Urothelium cell line (cell line): ENCODE results near the gene SPATA33.
A peak's percentile ranks its signal among the peaks of the same experiment; 100 is the strongest.
"Not testable (repeated sequence)": the region's sequence is repeated elsewhere in the genome, so short reads cannot be mapped to it uniquely, and the experiment has no call there.

ENCODE experiments used
- DNase-seq: peaks from one replicate; pipeline ENCODE4 v3.0.0; 2011; ENCODE audit warnings: low spot score, mixed read lengths
- FAIRE-seq: peaks from 2 replicates; lab custom pipeline; 2011; peaks lifted over from hg19 to GRCh38; lab: Jason Lieb, UNC

The SPATA33 gene

GRCh38 chr16:89691231-89691985 lies 33.8 kb downstream of the SPATA33 start:
- FAIRE-seq (no peak), DNase-seq (no peak)

DNA sequence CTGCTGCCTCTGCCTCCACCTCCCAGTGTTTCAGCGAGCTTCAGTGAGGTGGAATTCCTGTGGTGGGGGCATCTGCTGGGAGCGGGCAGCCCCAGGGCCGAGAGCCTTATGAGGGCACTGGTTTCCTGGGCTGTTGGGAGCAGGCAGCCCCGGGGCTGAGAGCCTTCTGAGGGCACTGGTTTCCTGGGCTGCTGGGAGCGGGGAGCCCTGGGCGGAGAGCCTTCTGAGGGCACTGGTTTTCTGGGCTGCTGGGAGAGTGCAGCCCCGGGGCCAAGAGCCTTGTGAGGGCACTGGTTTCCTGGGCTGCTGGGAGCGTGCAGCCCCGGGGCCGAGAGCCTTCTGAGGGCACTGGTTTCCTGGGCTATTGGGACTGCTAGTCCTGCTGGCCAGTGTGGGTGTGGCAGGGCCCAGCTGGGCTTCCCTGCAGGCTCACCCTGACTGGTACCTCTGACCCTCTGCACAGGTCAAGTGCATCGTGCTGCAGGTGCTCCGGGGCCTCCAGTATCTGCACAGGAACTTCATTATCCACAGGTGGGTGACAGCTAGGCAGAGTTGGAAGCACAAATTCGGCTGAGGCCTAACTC lies 34.4 kb downstream of the SPATA33 start:
- FAIRE-seq (no peak), DNase-seq (no peak)

DNA sequence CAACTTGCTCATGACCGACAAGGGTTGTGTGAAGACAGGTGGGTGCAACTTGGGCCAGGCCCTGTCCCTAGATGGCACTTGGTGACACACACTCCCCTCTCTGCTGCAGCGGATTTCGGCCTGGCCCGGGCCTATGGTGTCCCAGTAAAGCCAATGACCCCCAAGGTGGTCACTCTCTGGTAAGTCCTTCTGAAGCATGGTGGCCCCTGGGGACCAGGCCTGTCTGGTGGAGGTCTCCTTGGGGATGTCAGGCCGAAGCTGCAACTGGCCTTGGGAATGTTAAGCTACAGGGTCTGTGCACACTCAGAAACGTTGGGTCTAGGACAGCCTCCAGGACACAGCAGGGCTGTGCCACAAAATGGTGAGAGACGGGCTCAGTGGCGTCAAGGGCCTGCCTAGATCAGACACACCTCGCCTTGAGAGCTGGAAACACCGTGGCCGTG lies 35.7 kb downstream of the SPATA33 start:
- FAIRE-seq (peak; percentile 55), DNase-seq (no peak)

DNA sequence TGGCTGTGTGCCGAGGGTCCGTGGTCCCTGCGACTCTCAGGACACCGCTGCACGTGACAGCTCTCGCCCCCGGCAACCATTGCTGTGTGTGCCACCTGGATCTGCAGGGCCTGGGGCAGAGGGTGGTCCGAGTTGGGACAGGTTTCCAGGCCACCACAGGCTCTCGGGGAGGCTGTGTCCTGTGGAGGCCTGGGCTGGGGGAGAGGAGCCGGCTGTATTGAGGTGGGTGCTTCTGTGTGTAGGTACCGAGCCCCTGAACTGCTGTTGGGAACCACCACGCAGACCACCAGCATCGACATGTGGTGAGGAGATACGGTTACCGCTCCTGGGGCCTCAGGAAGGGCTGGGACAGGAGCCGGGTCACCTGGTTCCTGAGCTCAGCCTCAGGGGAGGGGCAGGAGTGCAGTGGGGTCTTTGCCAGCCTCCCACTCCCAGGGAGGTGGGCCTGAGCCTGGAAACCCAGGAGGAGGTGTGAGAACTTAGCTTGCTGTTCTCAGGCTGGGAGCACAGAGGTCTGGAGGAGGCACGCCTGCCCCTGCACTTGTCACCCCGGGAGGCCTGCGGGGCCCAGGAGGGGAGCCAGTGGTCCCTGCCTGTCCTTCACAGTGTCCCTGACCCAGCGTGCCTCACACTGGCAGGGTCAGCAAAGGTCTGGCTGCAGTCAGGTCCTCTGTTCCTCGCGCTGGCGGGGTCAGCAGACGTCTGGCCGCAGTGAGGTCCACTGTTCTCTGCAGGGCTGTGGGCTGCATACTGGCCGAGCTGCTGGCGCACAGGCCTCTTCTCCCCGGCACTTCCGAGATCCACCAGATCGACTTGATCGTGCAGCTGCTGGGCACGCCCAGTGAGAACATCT lies 36.5 kb downstream of the SPATA33 start:
- DNase-seq (no peak), FAIRE-seq (no peak)

DNA sequence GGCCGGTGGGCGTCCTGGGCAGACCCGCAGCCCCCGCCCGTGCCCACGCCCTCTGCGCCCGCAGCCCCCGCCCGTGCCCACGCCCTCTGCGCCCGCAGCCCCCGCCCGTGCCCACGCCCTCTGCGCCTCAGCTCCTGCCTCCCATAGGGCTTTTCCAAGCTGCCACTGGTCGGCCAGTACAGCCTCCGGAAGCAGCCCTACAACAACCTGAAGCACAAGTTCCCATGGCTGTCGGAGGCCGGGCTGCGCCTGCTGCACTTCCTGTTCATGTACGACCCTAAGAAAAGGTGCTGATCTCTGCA lies 37.1 kb downstream of the SPATA33 start:
- FAIRE-seq, result not testable (repeated sequence)

DNA sequence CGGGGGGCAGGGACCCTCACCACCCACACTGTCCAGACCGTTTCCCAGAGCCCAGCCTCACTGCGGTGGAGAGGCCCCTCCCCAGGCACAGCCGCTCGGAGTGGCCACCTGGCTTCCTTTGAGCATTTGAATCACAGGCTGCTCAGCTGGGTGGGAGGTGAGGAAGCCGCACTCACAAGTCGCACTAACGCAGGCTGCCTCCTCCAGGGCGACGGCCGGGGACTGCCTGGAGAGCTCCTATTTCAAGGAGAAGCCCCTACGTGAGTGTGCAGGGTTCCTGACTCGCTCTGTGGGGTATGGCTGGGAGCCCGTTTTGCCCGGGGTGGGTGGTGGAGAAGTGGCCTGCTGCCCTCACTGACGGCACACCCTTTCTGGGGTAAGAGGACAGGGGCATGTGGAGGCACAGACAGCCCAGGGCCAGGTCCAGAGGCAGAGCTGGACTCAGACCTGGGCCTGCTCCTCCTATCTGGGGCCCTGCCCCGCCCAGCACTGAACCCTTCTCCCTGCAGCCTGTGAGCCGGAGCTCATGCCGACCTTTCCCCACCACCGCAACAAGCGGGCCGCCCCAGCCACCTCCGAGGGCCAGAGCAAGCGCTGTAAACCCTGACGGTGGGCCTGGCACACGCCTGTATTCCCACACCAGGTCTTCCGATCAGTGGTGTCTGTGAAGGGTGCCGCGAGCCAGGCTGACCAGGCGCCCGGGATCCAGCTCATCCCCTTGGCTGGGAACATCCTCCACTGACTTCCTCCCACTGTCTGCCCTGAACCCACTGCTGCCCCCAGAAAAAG lies 37.6 kb downstream of the SPATA33 start:
- FAIRE-seq, result no peak
- DNase-seq, result no peak

More for the DNA sequence above, 37.1 kb downstream of the SPATA33 start:
- not testable (repeated sequence) for DNase-seq

DNA sequence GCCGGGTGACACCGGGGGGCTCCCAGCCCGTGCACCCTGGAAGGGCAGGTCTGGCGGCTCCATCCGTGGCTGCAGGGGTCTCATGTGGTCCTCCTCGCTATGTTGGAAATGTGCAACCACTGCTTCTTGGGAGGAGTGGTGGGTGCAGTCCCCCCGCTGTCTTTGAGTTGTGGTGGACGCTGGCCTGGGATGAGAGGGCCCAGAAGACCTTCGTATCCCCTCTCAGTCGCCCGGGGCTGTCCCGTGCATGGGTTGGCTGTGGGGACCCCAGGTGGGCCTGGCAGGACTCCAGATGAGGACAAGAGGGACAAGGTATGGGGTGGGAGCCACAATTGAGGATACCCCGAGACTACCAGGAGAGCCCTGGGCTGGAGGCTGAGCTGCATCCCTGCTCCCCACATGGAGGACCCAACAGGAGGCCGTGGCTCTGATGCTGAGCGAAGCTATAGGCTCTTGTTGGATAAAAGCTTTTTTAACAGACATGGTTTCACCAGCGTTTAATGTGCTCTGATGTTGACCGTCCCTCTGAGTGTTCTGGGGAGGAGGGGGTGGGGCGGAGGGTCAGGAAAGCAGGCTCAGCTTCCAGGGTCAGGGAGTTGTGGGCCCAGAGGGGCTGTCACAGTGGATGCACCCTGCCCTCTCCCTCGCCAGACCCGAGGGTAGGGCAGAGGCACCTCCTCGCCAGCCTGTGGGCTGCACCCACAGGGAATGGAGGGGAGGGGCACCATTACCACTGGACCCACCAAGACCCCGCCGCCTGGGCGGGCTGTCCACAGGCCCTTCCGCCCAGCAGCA lies 38.4 kb downstream of the SPATA33 start:
- FAIRE-seq (peak; percentile 72), DNase-seq (no peak)

DNA sequence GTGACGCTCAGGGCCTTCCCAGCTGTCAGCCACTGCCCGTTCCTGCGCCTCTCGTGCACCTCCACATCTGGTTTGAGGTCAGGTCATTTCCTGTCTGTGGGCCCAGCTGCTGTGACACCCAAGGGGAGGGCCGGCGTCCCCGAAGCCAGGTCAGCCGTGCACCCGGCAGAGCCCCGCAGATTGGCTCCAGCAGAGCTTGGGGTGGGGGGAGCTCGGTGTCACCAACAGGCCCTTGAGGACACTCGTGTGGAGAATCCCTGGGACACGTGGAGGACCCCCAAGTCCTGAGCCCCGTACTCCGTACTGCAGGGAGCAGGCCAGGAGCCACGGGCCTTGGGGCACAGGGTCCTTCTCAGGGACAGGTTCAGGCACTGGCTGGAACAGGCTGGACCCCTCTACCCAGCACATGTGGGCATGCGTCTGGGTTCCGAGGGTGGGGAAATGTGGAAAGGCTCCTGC lies 39.1 kb downstream of the SPATA33 start:
- FAIRE-seq (no peak), DNase-seq (no peak)

GRCh38 chr16:89697161-89697615 lies 39.6 kb downstream of the SPATA33 start:
- FAIRE-seq (no peak), DNase-seq (no peak)

GRCh38 chr16:89697616-89698331 lies 40.1 kb downstream of the SPATA33 start:
- no peak for DNase-seq
- no peak for FAIRE-seq

- FAIRE-seq, result not testable (repeated sequence)
Measured at GRCh38 chr16:89698717-89699116, 41.1 kb downstream of the SPATA33 start.

GRCh38 chr16:89699629-89700099 lies 42.0 kb downstream of the SPATA33 start:
- not testable (repeated sequence) for FAIRE-seq, DNase-seq

More at GRCh38 chr16:89698717-89699116, 41.1 kb downstream of the SPATA33 start:
- not testable (repeated sequence) for DNase-seq

DNA sequence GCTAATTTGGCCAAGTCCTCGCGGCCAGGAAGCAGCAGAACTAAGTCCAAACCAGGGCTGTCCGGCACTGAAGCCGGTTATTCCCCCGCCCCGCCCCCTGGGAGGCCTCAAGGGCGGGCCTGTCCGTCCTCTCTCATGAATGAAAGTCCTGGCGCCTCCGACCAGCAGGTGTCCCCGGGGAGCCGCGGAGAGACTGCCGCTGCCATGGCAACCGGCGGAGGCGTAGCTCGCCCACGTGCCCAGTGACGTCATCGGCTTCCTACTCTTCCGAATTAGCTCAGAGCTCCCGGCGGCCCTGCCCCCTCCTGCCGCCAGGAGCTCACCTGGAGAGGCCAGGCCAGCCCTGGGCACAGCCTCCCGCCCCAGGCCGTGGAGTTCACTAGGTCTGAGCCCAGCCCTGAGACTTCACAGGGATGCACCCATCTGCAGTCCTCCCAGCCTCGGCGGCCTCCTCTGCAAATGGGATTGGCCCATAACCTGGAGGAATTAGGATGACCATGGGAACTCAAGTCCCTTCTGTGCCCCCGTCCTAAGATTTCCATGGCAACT lies 42.5 kb downstream of the SPATA33 start:
- FAIRE-seq (peak; percentile 46), DNase-seq (peak; percentile 99)

- DNase-seq (peak; percentile 62), FAIRE-seq (peak; percentile 53)
Measured at GRCh38 chr16:89700649-89701424, 43.2 kb downstream of the SPATA33 start.

GRCh38 chr16:89701425-89702406 lies 44.1 kb downstream of the SPATA33 start, which contains the start of gene SPATA2L:
Gene SPATA2L (minus strand): TSS chr16:89701705. CDS start chr16:89701232, 473 bp downstream.
- FAIRE-seq, result peak; percentile 73
- DNase-seq, result peak; percentile 98

DNA sequence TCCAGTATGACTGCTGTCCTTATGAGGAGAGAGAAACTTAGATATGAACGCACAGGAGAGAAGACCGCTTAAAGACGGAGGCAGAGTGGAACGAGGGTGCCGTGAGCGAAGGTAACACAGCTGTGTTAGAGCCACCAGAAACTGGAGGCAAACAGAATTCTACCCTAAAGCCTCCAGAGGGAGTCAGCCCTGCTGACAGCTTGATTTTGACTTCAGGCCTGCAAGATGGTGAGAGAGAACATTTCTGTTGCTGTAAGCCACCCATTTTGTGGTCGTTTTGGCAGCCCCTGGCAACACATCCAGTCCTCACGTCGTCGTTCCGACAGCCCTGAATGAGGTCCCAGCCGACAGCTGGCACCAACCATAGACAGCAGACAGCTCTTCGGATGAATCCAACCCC lies 46.6 kb downstream of the SPATA33 start:
- DNase-seq (no peak), FAIRE-seq (no peak)

DNA sequence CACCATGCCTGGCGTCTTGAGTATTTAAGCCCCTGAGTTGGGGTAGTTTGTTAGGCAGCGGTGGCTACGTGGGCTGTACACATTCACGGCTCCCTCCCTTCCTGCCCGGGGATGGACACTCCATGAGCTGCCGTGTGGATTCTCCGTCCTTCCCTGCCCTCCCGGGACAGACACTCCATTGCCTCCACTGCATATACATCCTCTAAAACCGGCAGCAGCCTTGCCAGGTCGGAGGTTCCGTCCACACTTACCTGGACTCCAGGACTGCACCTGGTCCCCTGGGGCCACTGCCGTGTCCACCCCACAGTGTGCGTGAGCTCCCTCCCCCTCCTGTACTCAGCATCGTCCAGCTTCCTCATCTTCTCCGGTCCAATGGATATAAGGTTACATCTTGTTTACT lies 47.4 kb downstream of the SPATA33 start:
- peak; percentile 37 for FAIRE-seq
- DNase-seq, result no peak
